ENCODE measurements around the gene C19orf73.
"Not testable (repeated sequence)": the region's sequence is repeated elsewhere in the genome, so short reads cannot be mapped to it uniquely, and the experiment has no call there.

C19orf73 gene

DNA sequence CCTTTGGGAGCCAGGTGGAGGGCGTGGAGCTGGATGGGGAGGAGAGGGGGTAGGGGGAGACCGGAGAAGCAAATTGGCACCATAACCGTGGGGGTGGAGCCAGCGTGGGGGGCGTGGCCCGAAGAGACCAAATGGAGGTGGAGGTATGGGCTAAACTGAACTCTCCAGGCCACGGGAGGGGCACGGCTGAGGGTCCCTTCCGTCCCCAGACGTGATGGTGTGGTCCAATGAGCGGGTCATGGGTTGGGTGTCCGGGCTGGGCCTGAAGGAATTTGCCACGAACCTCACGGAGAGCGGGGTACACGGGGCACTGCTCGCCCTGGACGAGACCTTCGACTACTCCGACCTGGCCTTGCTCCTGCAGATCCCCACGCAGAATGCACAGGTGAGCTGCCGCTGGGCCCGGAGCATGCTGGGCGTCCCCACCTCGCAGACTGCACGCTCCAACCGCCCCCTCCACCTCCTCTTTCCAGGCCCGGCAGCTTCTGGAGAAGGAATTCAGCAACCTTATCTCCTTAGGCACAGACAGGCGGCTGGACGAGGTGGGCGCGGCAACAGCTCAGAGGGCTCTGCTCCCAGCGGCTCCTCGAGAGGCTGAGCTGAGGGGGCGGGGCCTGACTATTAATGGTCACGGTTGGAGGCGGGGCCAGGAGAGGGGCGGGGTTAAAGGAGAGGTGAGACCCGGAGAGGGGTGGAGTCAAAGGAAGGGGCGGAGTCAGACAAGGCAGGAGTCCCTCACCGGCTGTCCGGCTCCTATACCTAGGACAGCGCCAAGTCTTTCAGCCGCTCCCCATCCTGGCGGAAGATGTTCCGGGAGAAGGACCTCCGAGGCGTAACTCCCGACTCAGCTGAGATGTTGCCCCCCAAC, 30.1 kb upstream of the C19orf73 start:
- DNase-seq (ENCODE audit: low read depth) = peak; percentile 66

DNA sequence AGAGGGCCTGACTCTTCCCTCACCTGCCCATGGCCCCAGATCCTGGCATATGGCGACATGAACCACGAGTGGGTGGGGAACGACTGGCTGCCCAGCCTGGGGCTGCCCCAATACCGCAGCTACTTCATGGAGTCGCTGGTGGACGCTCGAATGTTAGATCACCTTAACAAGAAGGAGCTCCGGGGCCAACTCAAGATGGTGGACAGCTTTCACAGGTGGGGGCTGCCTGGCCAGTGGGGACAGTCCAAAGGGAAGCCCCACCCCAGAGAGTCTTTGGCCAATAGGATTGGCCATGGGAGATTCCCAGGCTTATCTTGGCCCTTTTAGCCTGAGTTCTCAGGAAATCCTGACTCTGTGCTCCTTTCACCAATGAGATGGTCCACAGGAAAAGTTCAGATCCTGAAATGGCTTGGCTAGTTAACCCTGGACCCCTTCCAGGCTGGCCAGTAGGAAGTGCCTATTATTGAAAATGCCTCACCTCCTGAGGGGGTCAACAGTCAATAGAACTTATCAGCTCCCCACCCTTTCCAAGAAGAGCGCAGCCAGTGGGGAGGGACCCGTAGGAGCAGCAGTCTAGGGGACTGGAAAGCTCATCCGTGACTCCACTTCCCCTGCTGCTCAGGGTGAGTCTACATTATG, 29.2 kb upstream of the C19orf73 start:
- DNase-seq (ENCODE audit: low read depth) = no peak

DNA sequence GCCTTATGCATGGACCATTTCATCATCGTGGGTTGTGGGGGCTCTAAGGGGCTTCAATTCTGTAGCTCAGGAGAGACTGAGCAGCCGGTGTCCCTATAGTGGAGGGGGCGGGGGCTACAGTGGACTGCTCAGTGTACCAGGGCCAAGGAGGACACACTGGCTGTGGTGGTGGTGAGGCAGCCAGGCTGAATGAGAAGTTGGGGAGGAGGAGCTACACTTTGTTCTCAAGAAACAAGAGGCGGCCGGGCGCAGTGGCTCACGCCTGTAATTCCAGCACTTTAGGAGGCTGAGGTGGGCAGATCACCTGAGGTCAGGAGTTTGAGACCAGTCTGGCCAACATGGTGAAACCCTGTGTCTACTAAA, 27.4 kb upstream of the C19orf73 start:
- not testable (repeated sequence) for DNase-seq (ENCODE audit: low read depth)

DNA sequence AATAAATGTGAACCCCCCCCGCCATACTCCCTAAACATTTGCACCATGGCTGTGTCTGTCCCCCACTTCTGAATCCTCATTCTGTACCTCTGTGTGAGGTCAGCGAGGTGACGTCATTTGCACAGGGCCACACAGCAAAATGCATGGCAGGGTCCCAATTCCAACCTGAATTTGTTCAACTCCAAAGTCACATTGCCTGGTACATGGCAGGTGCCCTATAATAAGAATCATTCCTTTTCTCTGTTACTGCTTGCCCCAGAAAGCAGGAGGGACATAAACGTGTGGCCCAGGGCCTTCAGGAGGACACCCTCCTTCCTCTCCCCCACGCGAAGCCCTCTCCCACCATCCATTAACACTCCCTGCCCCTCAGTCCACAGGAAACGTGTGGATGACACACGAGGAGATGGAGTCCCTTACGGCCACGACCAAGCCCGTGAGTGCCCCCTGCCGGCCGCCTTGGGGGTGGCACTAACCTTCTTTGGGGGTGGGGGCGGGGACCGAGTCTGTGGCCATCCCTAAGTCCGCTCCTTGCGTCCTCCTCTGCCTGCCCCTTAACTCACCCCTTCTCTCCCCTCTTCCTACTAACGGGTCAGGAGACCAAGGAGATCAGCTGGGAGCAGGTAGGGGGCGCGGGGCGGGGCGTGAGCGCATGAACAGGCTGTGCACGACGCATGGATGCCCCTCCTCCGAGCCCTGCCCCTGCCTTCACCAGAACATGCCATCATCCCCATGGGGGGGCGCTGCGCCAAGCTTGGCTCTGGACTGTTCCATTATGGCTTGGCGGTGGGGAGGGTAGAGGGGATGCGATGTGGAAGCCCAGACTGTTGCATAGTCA, 26.8 kb upstream of the C19orf73 start:
- DNase-seq (ENCODE audit: low read depth) = peak; percentile 72

- DNase-seq (ENCODE audit: low read depth) = peak; percentile 44
These were observed 24.0 kb upstream of the C19orf73 start for GRCh38 chr19:49142866-49143335.

DNA sequence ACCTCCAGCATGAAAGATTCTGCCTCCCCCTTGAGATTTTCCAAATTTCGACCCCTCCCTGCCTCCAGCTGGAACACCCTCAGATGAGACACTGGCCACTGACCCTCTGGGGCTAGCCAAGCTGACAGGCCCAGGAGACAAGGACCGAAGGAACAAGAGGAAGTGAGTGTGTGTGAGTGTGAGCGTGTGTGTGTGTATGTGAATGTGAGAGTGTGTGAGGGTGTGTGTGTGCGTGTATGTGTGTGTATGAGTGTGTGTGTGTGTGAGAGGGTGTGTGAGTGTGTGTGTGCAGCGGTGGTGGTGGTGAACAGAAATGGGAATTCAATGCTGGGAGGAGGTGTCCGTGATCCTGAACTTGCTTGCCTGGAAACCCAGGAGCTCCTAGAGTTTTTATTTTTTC, 22.4 kb upstream of the C19orf73 start:
- DNase-seq (ENCODE audit: low read depth) = no peak

GRCh38 chr19:49140951-49141350, 22.0 kb upstream of the C19orf73 start:
- no peak for DNase-seq (ENCODE audit: low read depth)

DNA sequence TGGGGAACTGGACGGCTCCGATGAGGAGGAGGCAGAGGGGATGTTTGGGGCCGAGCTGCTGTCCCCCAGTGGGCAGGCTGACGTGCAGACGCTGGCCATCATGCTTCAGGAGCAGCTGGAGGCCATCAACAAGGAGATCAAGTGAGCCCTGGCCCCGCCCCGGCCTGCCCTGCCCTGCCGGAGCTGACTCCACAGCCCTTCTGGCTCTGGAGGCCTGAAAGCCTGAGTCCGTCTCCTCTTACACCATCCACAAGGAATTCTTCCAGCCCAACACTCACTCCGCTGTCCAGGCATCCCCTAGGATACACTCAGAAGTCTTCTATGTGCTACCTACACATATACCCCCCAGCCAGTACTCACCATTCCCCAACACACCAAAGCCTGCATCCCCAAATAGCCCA, 17.8 kb upstream of the C19orf73 start:
- no peak for DNase-seq (ENCODE audit: low read depth)

DNA sequence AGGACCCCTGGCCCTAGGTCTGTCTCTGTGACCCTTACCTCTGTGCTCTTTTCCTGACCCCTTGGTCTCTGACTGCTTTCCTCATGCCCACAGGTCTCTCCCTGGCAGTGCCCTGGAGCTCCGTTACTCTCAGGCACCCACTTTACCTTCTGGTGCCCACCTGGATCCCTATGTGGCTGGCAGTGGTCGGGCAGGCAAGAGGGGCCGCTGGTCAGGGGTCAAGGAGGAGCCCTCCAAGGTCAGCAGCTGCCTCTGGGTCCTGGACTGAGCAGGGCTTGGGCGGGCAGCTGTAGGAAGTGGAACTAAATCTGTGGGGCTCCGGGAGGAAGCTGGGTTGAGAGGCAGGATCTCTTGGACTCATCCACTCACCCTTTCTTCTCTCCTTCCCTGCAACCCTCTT, 16.7 kb upstream of the C19orf73 start:
- no peak for DNase-seq (ENCODE audit: low read depth)

GRCh38 chr19:49133621-49134454, 14.9 kb upstream of the C19orf73 start:
- DNase-seq (ENCODE audit: low read depth) = peak; percentile 21

- DNase-seq (ENCODE audit: low read depth) = no peak
These were observed 14.1 kb upstream of the C19orf73 start for GRCh38 chr19:49132974-49133609.

GRCh38 chr19:49130325-49130724, 11.4 kb upstream of the C19orf73 start:
- no peak for DNase-seq (ENCODE audit: low read depth)

DNA sequence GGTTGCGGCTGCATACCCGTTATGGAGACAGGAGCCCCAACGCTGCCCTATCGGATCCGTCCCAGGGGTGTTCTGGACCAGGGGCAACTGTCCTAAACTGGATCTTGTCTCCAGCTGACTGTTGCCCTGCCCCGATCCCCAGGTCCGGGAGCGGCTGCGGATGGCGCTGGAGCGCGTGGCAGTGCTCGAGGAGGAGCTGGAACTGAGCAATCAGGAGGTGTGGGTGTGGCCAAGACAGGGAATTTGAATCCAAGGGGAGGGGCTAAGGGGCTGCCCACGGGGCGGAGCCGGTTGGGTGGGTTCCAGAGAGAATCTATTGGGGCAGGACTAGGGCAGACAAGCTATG, 10.3 kb upstream of the C19orf73 start:
- no peak for DNase-seq (ENCODE audit: low read depth)

DNA sequence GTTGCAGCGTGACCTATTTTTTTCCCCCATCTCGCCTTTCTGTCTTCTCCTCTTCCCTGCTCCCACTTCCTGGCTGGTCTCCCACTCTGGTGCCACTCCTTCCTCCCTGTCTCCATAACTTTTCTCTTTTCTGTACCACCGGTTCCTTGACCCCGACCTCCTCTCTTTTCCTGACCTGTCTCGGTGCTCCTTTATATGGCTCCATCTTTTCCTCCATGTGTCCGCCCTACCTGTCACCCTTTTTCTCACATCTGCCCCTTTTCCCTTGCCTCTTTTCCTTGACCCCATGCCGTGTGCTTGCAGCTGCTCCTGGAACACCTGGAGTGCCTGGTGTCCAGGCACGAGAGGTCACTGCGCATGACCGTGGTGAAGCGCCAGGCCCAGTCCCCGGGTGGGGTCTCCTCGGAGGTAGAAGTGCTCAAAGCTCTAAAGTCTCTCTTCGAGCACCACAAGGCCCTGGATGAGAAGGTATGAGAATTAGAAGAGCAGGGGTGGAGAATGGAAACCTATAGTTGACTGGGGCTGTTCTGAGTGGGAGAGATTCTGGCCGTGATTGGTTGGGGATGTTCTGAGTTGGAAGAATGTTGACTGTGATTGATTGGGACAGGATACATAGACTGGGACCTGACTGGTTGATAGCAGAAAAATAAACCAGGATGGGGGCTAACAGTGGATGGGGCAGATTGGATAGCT, 9.7 kb upstream of the C19orf73 start:
- no peak for DNase-seq (ENCODE audit: low read depth)

DNA sequence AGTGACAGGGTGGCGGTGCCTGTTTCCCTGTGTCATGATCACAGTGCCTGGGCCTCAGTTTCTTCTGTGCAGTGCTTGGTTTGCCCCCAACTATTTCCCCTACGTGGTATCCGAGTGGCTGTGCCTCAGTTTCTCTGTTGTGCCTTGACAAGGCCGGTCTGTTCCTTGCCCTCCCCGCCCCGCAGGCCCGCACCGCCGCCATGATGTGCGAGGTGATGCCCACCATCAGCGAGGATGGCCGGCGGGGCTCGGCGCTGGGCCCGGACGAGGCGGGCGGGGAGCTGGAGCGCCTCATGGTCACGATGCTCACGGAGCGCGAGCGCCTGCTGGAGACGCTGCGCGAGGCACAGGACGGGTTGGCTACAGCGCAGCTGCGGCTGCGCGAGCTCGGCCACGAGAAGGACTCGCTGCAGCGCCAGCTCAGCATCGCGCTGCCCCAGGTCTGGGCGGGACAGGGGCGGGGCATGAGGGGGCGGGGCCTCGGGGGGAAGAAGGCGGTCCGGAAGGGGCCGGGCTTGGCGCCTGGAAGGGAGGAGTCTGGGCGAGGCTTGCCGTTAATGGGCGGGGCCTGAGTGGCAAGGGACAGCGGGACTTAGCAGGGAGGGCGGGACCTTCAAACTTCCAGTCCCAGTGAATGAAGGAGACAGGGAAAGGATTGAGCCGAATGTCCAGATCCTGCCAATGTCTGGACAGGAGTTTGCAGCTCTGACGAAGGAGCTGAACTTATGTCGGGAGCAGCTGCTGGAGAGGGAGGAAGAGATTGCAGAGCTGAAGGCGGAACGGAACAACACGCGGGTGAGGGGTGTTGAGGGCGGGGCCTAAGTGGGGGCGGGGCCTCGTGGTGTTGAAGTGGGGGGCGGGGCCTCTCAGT, 9.0 kb upstream of the C19orf73 start:
- peak; percentile 91 for DNase-seq (ENCODE audit: low read depth)

DNA sequence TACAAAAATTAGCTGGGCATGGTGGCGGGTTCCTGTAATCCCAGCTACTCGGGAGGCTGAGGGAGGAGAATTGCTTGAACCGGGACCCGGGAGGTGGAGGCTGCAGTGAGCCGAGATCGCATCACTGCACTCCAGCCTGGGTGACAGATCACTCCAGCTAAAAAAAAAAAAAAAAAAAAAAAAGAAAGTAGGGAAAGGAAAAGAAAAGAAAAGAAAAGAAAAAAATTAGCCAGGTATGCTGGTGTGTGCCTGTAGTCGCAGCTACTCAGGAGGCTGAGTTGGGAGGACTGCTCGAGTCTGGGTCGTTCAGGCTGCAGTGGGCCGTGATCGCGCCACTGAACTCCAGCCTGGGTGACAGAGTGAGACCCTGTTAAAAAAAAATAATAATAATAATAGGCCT, 8.3 kb upstream of the C19orf73 start:
- not testable (repeated sequence) for DNase-seq (ENCODE audit: low read depth)

GRCh38 chr19:49126575-49126974, 7.6 kb upstream of the C19orf73 start:
- DNase-seq (ENCODE audit: low read depth) = no peak

GRCh38 chr19:49125025-49125731, 6.2 kb upstream of the C19orf73 start:
- DNase-seq (ENCODE audit: low read depth) = no peak

DNA sequence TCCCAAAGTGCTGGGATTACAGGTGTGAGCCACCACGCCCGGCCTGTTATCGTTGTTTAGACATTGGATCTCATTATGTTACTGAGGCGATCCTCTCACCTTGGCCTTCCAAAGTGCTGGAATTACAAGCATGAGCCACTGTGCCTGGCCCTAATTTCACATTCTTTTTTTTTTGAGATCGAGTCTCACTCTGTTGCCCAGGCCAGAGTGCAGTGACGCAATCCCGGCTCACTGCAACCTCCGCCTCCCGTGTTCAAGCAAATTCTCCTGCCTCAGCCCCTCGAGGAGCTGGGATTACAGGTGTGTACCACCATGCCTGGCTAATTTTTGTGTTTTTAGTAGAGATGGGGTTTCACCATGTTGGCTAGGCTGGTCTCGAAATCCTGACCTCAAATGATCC, 4.3 kb upstream of the C19orf73 start:
- not testable (repeated sequence) for DNase-seq (ENCODE audit: low read depth)

Data from activated T-helper 9 cell treated with anti-CD3 and anti-CD28 coated beads, Interleukin-2, amount 50 U/mL, for 16 hours (primary cell).